BE2C (cell line): ENCODE data around the gene WIPI1.

ENCODE experiments used
- DNase-seq: peaks from one replicate; pipeline ENCODE4 v3.0.0-alpha.2; 2020
- H3K27me3 ChIP-seq: fragments of 250-450 bp; sonication (Bioruptor Pico); 2 replicates; pipeline ENCODE4 v1.5.1; 2020; ENCODE audit warnings: mild to moderate bottlenecking
- H3K36me3 ChIP-seq: fragments of 250-450 bp; sonication (Bioruptor Pico); 2 replicates; pipeline ENCODE4 v1.5.1; 2020; ENCODE audit warnings: mild to moderate bottlenecking
- H3K4me1 ChIP-seq: fragments of 250-450 bp; sonication (Bioruptor Pico); 2 replicates; pipeline ENCODE4 v1.5.1; 2020
- H3K4me3 ChIP-seq: 2 replicates; pipeline ENCODE4 v1.5.1; 2011; ENCODE audit warnings: low read depth, low read length
- H3K9me3 ChIP-seq: fragments of 250-450 bp; sonication (Bioruptor Pico); 2 replicates; pipeline ENCODE4 v1.5.1; 2020
- TF ChIP-seq, protein P1 (sequence below): IDR thresholded peaks from 2 replicates; pipeline ENCODE4 v1.5.1; 2012; ENCODE audit warnings: mild to moderate bottlenecking, low read depth, low read length

Gene WIPI1

DNA sequence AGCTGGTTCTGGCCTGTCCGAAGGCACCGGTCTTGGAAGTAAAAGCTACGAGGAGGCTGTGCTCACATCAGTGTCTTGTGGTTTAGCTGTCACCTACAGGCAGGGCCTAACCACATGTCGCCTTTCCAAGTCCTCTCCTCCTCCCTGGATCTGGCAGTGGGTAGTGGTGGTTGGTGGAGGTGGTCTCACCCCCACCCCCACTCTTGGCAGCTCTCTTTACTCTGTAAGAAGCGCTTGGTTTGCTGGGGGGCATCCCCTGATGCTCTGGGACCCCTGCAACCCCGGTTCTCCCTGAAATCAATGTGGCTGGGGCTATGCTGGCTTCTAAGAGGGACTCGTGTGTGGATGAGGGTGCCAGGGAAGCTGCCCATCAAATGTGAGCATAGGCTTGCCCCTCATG, 68.3 kb downstream of the WIPI1 start:
- TF ChIP-seq, protein P1, sequence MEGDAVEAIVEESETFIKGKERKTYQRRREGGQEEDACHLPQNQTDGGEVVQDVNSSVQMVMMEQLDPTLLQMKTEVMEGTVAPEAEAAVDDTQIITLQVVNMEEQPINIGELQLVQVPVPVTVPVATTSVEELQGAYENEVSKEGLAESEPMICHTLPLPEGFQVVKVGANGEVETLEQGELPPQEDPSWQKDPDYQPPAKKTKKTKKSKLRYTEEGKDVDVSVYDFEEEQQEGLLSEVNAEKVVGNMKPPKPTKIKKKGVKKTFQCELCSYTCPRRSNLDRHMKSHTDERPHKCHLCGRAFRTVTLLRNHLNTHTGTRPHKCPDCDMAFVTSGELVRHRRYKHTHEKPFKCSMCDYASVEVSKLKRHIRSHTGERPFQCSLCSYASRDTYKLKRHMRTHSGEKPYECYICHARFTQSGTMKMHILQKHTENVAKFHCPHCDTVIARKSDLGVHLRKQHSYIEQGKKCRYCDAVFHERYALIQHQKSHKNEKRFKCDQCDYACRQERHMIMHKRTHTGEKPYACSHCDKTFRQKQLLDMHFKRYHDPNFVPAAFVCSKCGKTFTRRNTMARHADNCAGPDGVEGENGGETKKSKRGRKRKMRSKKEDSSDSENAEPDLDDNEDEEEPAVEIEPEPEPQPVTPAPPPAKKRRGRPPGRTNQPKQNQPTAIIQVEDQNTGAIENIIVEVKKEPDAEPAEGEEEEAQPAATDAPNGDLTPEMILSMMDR: no peak
- Histone ChIP-seq H3K4me3 (no peak overlapping the region), H3K36me3 (no peaks in the 10 kb centered on the region)

GRCh38 chr17:68387435-68388218, 69.7 kb downstream of the WIPI1 start:
- DNase-seq: no peak
- TF ChIP-seq, protein P1: no peak
- no peaks in the 10 kb centered on the region for H3K36me3 ChIP-seq
- H3K27me3 ChIP-seq: no peaks in the 10 kb centered on the region
- no peaks in the 10 kb centered on the region for H3K4me1 ChIP-seq
- H3K9me3 ChIP-seq: no peaks in the 10 kb centered on the region; the same call in 1 of the 2 replicates
- H3K4me3 ChIP-seq: no peak overlapping the region

More for the DNA sequence above, 68.3 kb downstream of the WIPI1 start:
- Histone ChIP-seq H3K9me3 (no peaks in the 10 kb centered on the region; the same call in 1 of the 2 replicates), H3K4me1 (no peaks in the 10 kb centered on the region), H3K27me3 (no peaks in the 10 kb centered on the region)
- no peak for DNase-seq

DNA sequence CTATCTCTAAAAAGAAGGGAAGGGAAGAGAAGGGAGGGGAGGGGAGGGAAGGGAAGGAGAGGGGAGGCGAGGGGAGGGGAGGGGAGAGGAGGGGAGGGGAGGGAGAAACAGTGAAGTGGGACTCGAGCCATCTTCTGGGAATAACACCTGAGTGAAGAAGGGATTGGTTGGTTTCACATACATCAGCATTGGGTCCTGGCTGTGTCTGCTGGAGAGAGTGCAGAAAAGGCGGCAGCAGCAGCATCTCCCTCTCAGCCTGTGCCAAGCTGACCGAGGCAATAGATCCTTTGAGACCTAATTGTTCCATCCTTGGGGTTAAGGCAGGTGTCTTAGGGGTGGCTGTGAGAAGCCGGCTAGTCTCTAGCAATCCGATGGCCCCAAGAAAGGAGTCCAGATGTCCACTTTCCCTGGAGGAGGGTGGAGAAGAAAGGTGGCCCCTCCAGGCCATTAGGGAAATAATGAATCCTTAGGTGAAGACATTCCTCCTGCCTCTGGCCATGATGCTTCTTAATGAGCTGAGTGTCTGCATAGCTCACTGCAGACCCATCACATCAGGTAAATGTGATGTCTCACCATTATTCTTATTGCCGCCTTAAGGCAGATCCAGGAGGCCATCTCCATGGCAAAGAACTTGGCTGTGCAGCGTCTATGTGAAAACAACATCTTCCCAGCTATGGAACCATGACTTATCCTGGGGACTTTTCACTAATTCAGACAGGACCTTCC, 71.6 kb downstream of the WIPI1 start:
- no peak overlapping the region for H3K4me3 ChIP-seq
- no peaks in the 10 kb centered on the region; the same call in 1 of the 2 replicates for H3K9me3 ChIP-seq
- H3K36me3 ChIP-seq: no peaks in the 10 kb centered on the region
- TF ChIP-seq, protein P1: no peak
- DNase-seq: no peak
- H3K4me1 ChIP-seq: no peaks in the 10 kb centered on the region
- no peaks in the 10 kb centered on the region for H3K27me3 ChIP-seq

- Histone ChIP-seq H3K36me3 (no peaks in the 10 kb centered on the region), H3K27me3 (no peaks in the 10 kb centered on the region), H3K4me3 (no peak overlapping the region), H3K9me3 (no peaks in the 10 kb centered on the region; the same call in 1 of the 2 replicates), H3K4me1 (no peaks in the 10 kb centered on the region)
- TF ChIP-seq, protein P1: no peak
- DNase-seq: no peak
These were observed 72.4 kb downstream of the WIPI1 start for GRCh38 chr17:68384941-68385340.

DNA sequence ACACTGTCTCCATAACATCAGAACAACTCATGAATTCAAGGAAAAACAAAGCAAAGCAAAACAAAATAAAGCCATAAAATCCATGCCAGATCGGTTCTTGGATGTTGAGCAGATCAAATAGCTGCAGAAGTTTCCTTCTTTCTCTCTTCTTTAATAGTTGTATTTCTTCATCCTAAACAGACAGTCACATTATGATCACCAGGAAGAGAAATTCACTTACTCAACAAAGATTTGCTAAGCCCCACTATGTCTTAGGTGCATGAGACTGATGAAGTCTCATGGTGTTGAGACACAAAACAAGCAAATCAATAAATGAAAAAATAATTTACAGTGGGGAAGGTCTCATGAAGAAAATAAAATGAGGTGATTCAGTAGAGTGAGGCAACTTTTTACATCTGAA, 72.8 kb downstream of the WIPI1 start:
- no peaks in the 10 kb centered on the region for H3K27me3 ChIP-seq
- no peaks in the 10 kb centered on the region for H3K36me3 ChIP-seq
- no peaks in the 10 kb centered on the region; the same call in 1 of the 2 replicates for H3K9me3 ChIP-seq
- TF ChIP-seq, protein P1: no peak
- no peak for DNase-seq
- no peaks in the 10 kb centered on the region for H3K4me1 ChIP-seq
- no peak overlapping the region for H3K4me3 ChIP-seq
